HCT116 (cell line): ENCODE results near the gene GPR39. TPM values are rescaled to one million over a fixed set of nuclear protein-coding genes. Genes with fewer than 3 reads are reported as not detected.

Experiments used
- ATAC-seq: fragments of 200-7000 bp; cut with Tn5 transposase; 2 replicates; pipeline ENCODE4 v1.9.1; 2020; ENCODE audit warnings: mild to moderate bottlenecking, moderate library complexity
- BruUV-seq: library from RNA; stranded (reverse); fragments of 400-500 nt; replicated peaks from 2 replicates; lab custom pipeline; 2021; lab: Mats Ljungman, UMichigan
- CTCF ChIA-PET: fragments of 300-600 bp; sonication (Branson Sonifier 250); formaldehyde crosslinking; loops from one replicate; lab custom pipeline; 2021; ENCODE audit warnings: antibody characterized with exemption; lab: Charles Lee
- POLR2A ChIA-PET: fragments of 300-600, 350-600 bp; sonication (Branson Sonifier 250); formaldehyde crosslinking; loops from one replicate; lab custom pipeline; 2021; ENCODE audit warnings: antibody characterized with exemption; lab: Charles Lee
- RAD21 ChIA-PET, 2 experiments: fragments of 300-600 bp; sonication (Branson Sonifier 250); formaldehyde crosslinking; loops; one replicate each; lab custom pipeline; 2023; ENCODE audit warnings: low total read pairs in 2 of 2; ENCODE audit not compliant: uncharacterized antibody in 2 of 2, unreplicated experiment in 2 of 2, low non-redundant PET in 1 of 2; lab: Charles Lee
- DNase-seq: peaks from one replicate; pipeline ENCODE4 v3.0.0-alpha.2; 2010; ENCODE audit warnings: low read depth, low spot score
- H2AFZ ChIP-seq: fragments of 200-600 bp; shearing (Covaris generic), sonication (generic); 2 replicates; pipeline ENCODE4 v1.6.1; 2017; ENCODE audit warnings: low read depth, mixed run types, mixed read lengths, antibody characterized with exemption, low read length; ENCODE audit not compliant: poor library complexity, severe bottlenecking
- H3K27ac ChIP-seq: 2 replicates; pipeline ENCODE4 v1.5.1; 2012; ENCODE audit warnings: low read depth, low read length
- H3K27me3 ChIP-seq: fragments of 200-600 bp; sonication (generic); 2 replicates; pipeline ENCODE4 v1.6.1; 2016; ENCODE audit warnings: mixed run types, low read length, mixed read lengths; ENCODE audit not compliant: insufficient read depth
- H3K36me3 ChIP-seq, 2 experiments: fragments of 200-500 bp in 1 of 2; fragments of 200-600 bp in 1 of 2; sonication (Bioruptor generic) in 1 of 2; sonication (generic) in 1 of 2; 2 replicates each; pipeline versions ENCODE4 v1.5.1 to v1.6.1; 2014 to 2016; ENCODE audit warnings: low read length in 2 of 2, inconsistent platforms in 1 of 2, mixed read lengths in 1 of 2, mixed run types in 1 of 2; ENCODE audit not compliant: insufficient read depth in 2 of 2, control insufficient read depth in 1 of 2
- H3K4me1 ChIP-seq, 2 experiments: fragments of 200-600 bp in 1 of 2; sonication (generic) in 1 of 2; 2 replicates each; pipeline versions ENCODE4 v1.5.1 to v1.6.1; 2012 to 2017; ENCODE audit warnings: low read length in 2 of 2, inconsistent platforms in 1 of 2, mild to moderate bottlenecking in 1 of 2, mixed read lengths in 1 of 2, mixed run types in 1 of 2, moderate library complexity in 1 of 2; ENCODE audit not compliant: insufficient read depth in 2 of 2, control insufficient read depth in 1 of 2
- H3K4me2 ChIP-seq: fragments of 200-600 bp; sonication (generic); 2 replicates; pipeline ENCODE4 v1.6.1; 2017; ENCODE audit warnings: mixed run types, low read length, mixed read lengths
- H3K4me3 ChIP-seq, 2 experiments: fragments of 200-600 bp in 1 of 2; sonication (generic) in 1 of 2; replicated peaks in 1 of 2; 2 replicates each; pipeline ENCODE4 v1.5.1; 2011 to 2016; ENCODE audit warnings: low read length in 2 of 2, control low read depth in 1 of 2, low read depth in 1 of 2, mild to moderate bottlenecking in 1 of 2, mixed read lengths in 1 of 2, mixed run types in 1 of 2
- H3K79me2 ChIP-seq: fragments of 200-600 bp; sonication (generic); 2 replicates; pipeline ENCODE4 v1.6.1; 2017; ENCODE audit warnings: mild to moderate bottlenecking, mixed run types, low read length, moderate library complexity, mixed read lengths; ENCODE audit not compliant: insufficient read depth
- H3K9ac ChIP-seq: fragments of 200-600 bp; sonication (generic); 2 replicates; pipeline ENCODE4 v1.6.1; 2016; ENCODE audit warnings: low read length, mixed read lengths
- H3K9me2 ChIP-seq: fragments of 200-600 bp; sonication (generic), shearing (Covaris generic); 2 replicates; pipeline ENCODE4 v1.6.1; 2017; ENCODE audit warnings: mixed run types, mild to moderate bottlenecking, moderate library complexity; ENCODE audit not compliant: insufficient read depth
- H3K9me3 ChIP-seq, 2 experiments: fragments of 200-500 bp in 1 of 2; fragments of 200-600 bp in 1 of 2; sonication (Bioruptor generic) in 1 of 2; sonication (generic) in 1 of 2; 2 replicates each; pipeline ENCODE4 v1.6.1; 2014 to 2017; ENCODE audit warnings: low read length in 2 of 2, mixed read lengths in 2 of 2, inconsistent platforms in 1 of 2, low read depth in 1 of 2, mild to moderate bottlenecking in 1 of 2, mixed run types in 1 of 2, moderate library complexity in 1 of 2; ENCODE audit not compliant: control insufficient read depth in 1 of 2, insufficient read depth in 1 of 2
- H4K20me1 ChIP-seq: fragments of 200-600 bp; sonication (generic), shearing (Covaris generic); 2 replicates; pipeline ENCODE4 v1.6.1; 2017; ENCODE audit warnings: mixed run types, mild to moderate bottlenecking, moderate library complexity; ENCODE audit not compliant: insufficient read depth
- CBX3 ChIP-seq: IDR thresholded peaks from 2 replicates; pipeline ENCODE4 v1.6.1; 2012; ENCODE audit warnings: low read depth
- ELF1 ChIP-seq: IDR thresholded peaks from 2 replicates; pipeline ENCODE4 v1.6.1; 2012; ENCODE audit warnings: low read depth, borderline replicate concordance
- EZH2 ChIP-seq: fragments of 200-600 bp; sonication (generic); IDR thresholded peaks from 2 replicates; pipeline ENCODE4 v1.6.1; 2017; ENCODE audit warnings: antibody characterized with exemption, mixed run types
- EZH2phosphoT487 ChIP-seq: fragments of 200-600 bp; IDR thresholded peaks from 2 replicates; pipeline ENCODE4 v1.6.1; 2018; ENCODE audit warnings: antibody characterized with exemption, borderline replicate concordance
- POLR2A ChIP-seq: IDR thresholded peaks from 2 replicates; pipeline ENCODE4 v1.7.0; 2011; ENCODE audit warnings: borderline replicate concordance; ENCODE audit not compliant: insufficient read depth, insufficient read length; ENCODE audit errors: extremely low read depth
- RAD21 ChIP-seq: IDR thresholded peaks from 2 replicates; pipeline ENCODE4 v1.6.1; 2012; ENCODE audit warnings: low read depth, mild to moderate bottlenecking
- SRF ChIP-seq: IDR thresholded peaks from 2 replicates; pipeline ENCODE4 v1.6.1; 2012; ENCODE audit warnings: low read depth
- YY1 ChIP-seq: IDR thresholded peaks from 2 replicates; pipeline ENCODE4 v1.6.1; 2011; ENCODE audit warnings: low read length, low read depth, moderate library complexity, mild to moderate bottlenecking; ENCODE audit not compliant: insufficient replicate concordance; ENCODE audit errors: extremely low read depth
- intact Hi-C: fragments of 100-400 bp; cut with micrococcal nuclease; formaldehyde crosslinking; loops from 2 replicates; pipeline ENCODE4 v1.10.0; 2022
- total RNA-seq: library from RNA; stranded (reverse); gene quantifications from one replicate; pipeline ENCODE4 v1.2.1, GENCODE V29; 2021; ENCODE audit not compliant: unreplicated experiment
- TF ChIP-seq, protein P1 (sequence below): IDR thresholded peaks from 2 replicates; pipeline ENCODE4 v1.6.1; 2012; ENCODE audit warnings: low read depth
- TF ChIP-seq, protein P2 (sequence below), 3 experiments: fragments of 200-600 bp in 1 of 3; sonication (generic) in 1 of 3; IDR thresholded peaks in 2 of 3; conservative IDR thresholded peaks in 1 of 3; 2 replicates each; pipeline ENCODE4 v1.5.1; 2012 to 2017; ENCODE audit warnings: low read depth in 2 of 3, low read length in 2 of 3, antibody characterized with exemption in 1 of 3, borderline replicate concordance in 1 of 3, control low read depth in 1 of 3, mild to moderate bottlenecking in 1 of 3, mixed read lengths in 1 of 3, mixed run types in 1 of 3, moderate library complexity in 1 of 3; ENCODE audit not compliant: insufficient read depth in 1 of 3

GPR39 gene
- total RNA-seq, 1 experiment from 2014 or later, result 5.1 TPM

DNA sequence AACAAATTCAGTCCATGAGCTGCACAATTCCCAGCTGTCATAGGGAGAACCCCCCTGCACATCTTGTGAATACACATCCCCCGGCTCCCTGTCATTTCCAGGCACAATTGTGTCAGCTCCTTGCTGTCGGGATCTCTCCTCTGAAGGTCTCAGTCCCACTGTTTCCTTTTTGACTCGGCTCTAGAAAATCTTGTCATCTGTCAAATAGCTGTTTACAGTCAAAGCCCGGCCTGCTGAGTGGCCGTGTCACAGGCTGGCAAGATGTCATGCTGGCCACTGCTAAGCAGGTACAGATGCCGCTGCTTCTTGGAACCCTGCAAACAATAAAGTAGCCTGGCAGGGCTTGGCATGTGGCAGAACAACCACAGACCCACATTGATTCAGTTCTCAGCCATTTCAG is 191.7 kb downstream of the GPR39 start (continued):
- TF ChIP-seq, protein P1, sequence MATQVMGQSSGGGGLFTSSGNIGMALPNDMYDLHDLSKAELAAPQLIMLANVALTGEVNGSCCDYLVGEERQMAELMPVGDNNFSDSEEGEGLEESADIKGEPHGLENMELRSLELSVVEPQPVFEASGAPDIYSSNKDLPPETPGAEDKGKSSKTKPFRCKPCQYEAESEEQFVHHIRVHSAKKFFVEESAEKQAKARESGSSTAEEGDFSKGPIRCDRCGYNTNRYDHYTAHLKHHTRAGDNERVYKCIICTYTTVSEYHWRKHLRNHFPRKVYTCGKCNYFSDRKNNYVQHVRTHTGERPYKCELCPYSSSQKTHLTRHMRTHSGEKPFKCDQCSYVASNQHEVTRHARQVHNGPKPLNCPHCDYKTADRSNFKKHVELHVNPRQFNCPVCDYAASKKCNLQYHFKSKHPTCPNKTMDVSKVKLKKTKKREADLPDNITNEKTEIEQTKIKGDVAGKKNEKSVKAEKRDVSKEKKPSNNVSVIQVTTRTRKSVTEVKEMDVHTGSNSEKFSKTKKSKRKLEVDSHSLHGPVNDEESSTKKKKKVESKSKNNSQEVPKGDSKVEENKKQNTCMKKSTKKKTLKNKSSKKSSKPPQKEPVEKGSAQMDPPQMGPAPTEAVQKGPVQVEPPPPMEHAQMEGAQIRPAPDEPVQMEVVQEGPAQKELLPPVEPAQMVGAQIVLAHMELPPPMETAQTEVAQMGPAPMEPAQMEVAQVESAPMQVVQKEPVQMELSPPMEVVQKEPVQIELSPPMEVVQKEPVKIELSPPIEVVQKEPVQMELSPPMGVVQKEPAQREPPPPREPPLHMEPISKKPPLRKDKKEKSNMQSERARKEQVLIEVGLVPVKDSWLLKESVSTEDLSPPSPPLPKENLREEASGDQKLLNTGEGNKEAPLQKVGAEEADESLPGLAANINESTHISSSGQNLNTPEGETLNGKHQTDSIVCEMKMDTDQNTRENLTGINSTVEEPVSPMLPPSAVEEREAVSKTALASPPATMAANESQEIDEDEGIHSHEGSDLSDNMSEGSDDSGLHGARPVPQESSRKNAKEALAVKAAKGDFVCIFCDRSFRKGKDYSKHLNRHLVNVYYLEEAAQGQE, result no peak
- TF ChIP-seq RAD21, result no peak
- TF ChIP-seq EZH2phosphoT487, result no peak
- TF ChIP-seq, all 23 proteins: peak for 0

DNA sequence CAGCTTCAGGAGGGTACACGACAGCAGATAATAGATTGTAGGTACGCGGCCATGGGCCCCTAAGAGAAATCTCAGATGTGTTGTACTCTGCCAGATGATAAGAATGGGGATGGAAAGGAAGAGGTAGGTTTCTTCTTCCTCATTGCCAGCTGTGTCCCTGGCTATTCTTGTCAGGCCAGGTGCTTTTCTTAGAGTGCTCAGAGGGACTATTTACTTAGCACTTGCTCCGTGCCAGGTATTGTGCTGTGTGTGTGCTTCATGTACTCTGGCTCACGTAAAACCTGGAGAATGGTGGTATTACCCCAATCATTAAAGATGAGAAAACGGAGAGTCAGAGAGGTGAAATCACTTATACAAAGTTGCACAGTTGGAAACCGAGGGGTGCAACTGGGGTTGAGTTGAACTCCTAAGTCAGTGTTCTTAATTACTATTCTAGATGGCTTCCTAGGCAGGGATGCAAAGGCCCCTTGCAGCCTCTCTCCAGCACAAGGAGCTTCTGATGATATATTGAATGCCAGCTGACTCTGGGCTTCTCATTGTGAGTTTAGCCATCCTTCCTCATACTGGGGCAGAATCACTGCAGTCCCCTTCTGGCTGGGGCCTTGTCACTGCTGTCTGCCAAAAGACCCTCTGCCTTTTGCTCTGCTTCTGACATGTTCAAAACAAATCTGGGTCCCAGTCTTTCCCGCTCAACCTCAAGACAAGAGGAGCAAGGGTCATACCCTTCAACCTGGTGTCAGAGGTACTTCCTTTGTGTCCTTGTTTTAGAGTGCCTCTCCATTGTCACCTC is 192.7 kb downstream of the GPR39 start:
- H3K27ac ChIP-seq, result no peak overlapping the region
- no peak overlapping the region for H3K9ac ChIP-seq
- TF ChIP-seq CBX3, result no peak
- no peak for TF ChIP-seq SRF
- no peak for TF ChIP-seq EZH2
- no peak for TF ChIP-seq ELF1
- TF ChIP-seq, protein P2, sequence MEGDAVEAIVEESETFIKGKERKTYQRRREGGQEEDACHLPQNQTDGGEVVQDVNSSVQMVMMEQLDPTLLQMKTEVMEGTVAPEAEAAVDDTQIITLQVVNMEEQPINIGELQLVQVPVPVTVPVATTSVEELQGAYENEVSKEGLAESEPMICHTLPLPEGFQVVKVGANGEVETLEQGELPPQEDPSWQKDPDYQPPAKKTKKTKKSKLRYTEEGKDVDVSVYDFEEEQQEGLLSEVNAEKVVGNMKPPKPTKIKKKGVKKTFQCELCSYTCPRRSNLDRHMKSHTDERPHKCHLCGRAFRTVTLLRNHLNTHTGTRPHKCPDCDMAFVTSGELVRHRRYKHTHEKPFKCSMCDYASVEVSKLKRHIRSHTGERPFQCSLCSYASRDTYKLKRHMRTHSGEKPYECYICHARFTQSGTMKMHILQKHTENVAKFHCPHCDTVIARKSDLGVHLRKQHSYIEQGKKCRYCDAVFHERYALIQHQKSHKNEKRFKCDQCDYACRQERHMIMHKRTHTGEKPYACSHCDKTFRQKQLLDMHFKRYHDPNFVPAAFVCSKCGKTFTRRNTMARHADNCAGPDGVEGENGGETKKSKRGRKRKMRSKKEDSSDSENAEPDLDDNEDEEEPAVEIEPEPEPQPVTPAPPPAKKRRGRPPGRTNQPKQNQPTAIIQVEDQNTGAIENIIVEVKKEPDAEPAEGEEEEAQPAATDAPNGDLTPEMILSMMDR (IDR thresholded peaks at IDR 0.05 in 2 of 3, conservative IDR thresholded peaks at IDR 0.05 in 1 of 3; ENCODE audit: borderline replicate concordance in 1 of 3, insufficient read depth in 1 of 3, low read depth in 2 of 3, low read length in 2 of 3), result no peak
- TF ChIP-seq POLR2A, result no peak
- no peak for TF ChIP-seq YY1
- TF ChIP-seq, all 23 proteins: peak for 0
- Histone ChIP-seq H3K27me3 (no peaks in the 10 kb centered on the region), H3K9me3 (no peaks in the 10 kb centered on the region), H3K4me1 (no peaks in the 10 kb centered on the region), H3K4me3 (no peak overlapping the region), H4K20me1 (no peaks in the 10 kb centered on the region), H3K4me2 (no peak overlapping the region), H2AFZ (no peak overlapping the region), H3K36me3 (no peaks in the 10 kb centered on the region), H3K9me2 (no peaks in the 10 kb centered on the region), H3K79me2 (no peaks in the 10 kb centered on the region)
- ChIA-PET CTCF (interaction anchor here (1.6 kb wide), 1 partner anchor 260 kb away, joined by 4 read pairs; no protein-coding TSS in a partner anchor), POLR2A (no interaction called here), RAD21 (no interaction called here)
- no TSS peak for BruUV-seq
- intact Hi-C loops, result no loop called here
- DNase-seq (no peak), ATAC-seq (no peak)
